Smooth muscle cell (in vitro differentiated cells): ENCODE results near the gene EYA2. TPM values are rescaled to one million over a fixed set of nuclear protein-coding genes. Genes with fewer than 3 reads are reported as not detected.

Source experiments
- DNase-seq: peaks from one replicate; lab custom pipeline; 2025; ENCODE audit not compliant: unreplicated experiment; lab: John Stamatoyannopoulos, UW
- H2AFZ ChIP-seq: fragments of 200-600 bp; sonication (generic); 2 replicates; pipeline ENCODE4 v1.6.0; 2016; ENCODE audit warnings: antibody characterized with exemption, low read depth, mild to moderate bottlenecking
- H3F3A ChIP-seq: fragments of 200-600 bp; sonication (generic); 2 replicates; pipeline ENCODE4 v1.6.0; 2017; ENCODE audit warnings: antibody characterized with exemption, low read depth
- H3K27ac ChIP-seq: fragments of 200-600 bp; sonication (generic); 2 replicates; pipeline ENCODE4 v1.5.1; 2016; ENCODE audit warnings: low read depth, mild to moderate bottlenecking
- H3K27me3 ChIP-seq: fragments of 200-600 bp; sonication (generic); 2 replicates; pipeline ENCODE4 v1.6.1; 2016; ENCODE audit warnings: low read depth, mild to moderate bottlenecking
- H3K36me3 ChIP-seq: fragments of 200-600 bp; sonication (generic); 2 replicates; pipeline ENCODE4 v1.5.1; 2016; ENCODE audit warnings: low read depth
- H3K4me1 ChIP-seq: fragments of 200-600 bp; sonication (generic); 2 replicates; pipeline ENCODE4 v1.5.1; 2016; ENCODE audit warnings: low read depth
- H3K4me2 ChIP-seq: fragments of 200-600 bp; sonication (generic); 2 replicates; pipeline ENCODE4 v1.6.0; 2016; ENCODE audit warnings: mild to moderate bottlenecking
- H3K4me3 ChIP-seq: fragments of 200-600 bp; sonication (generic); 2 replicates; pipeline ENCODE4 v1.5.1; 2016; ENCODE audit warnings: mild to moderate bottlenecking
- H3K79me2 ChIP-seq: fragments of 200-600 bp; sonication (generic); 2 replicates; pipeline ENCODE4 v1.6.0; 2016; ENCODE audit warnings: low read depth, mild to moderate bottlenecking
- H3K9ac ChIP-seq: fragments of 200-600 bp; sonication (generic); 2 replicates; pipeline ENCODE4 v1.6.0; 2016; ENCODE audit warnings: low read depth
- H3K9me3 ChIP-seq: fragments of 200-600 bp; sonication (generic); replicated peaks from 2 replicates; pipeline ENCODE4 v1.5.1; 2016; ENCODE audit warnings: low read depth
- H4K20me1 ChIP-seq: fragments of 200-600 bp; sonication (generic); 2 replicates; pipeline ENCODE4 v1.6.0; 2016; ENCODE audit warnings: low read depth
- CTCF ChIP-seq: fragments of 200-600 bp; sonication (generic); IDR thresholded peaks from 2 replicates; pipeline ENCODE4 v1.5.1; 2017; ENCODE audit warnings: borderline replicate concordance, mild to moderate bottlenecking, antibody characterized with exemption; ENCODE audit not compliant: insufficient read depth, poor library complexity, severe bottlenecking
- WGBS: methylation state at CpG from one replicate; pipeline ENCODE4 v1.1.7; 2016; ENCODE audit warnings: low lambda C conversion rate; 5-methylcytosine and 5-hydroxymethylcytosine counted together
- polyA plus RNA-seq: library from polyadenylated mRNA; unstranded; fragments of >200 nt; fragmentation: Nextera tagmentation; extraction: Ambion mirVana; gene quantifications from 2 replicates; pipeline ENCODE4 v1.2.1, GENCODE V29; 2016
- total RNA-seq: library from RNA; depleted of rRNA; stranded (reverse); fragments of >200 nt; gene quantifications from 2 replicates; pipeline ENCODE4 v1.2.3, GENCODE V29; 2014

The EYA2 gene
- total and polyA plus RNA-seq, 2 experiments from 2014 or later, result 0.98 to 1.3 TPM

- no peak overlapping the region for H3K4me3 ChIP-seq
- no peak overlapping the region for H3K9ac ChIP-seq
- H4K20me1 ChIP-seq, result no peaks in the 10 kb centered on the region
- 92% methylated on average over 3 of the region's 3 CpGs for WGBS
- H3K27me3 ChIP-seq, result no peaks in the 10 kb centered on the region
- H3K9me3 ChIP-seq, result peaks cover 8% of the 10 kb centered on the region
- no peak overlapping the region for H3K4me2 ChIP-seq
- H3K36me3 ChIP-seq, result no peaks in the 10 kb centered on the region
- H3K27ac ChIP-seq, result no peak overlapping the region
- no peak for TF ChIP-seq CTCF
- DNase-seq, result no peak
- H3K4me1 ChIP-seq, result no peaks in the 10 kb centered on the region
- H3K79me2 ChIP-seq, result no peaks in the 10 kb centered on the region
- H3F3A ChIP-seq, result peaks cover 5% of the 10 kb centered on the region
- no peak overlapping the region for H2AFZ ChIP-seq
Measured at GRCh38 chr20:47063808-47064207, 169.2 kb downstream of the EYA2 start.

DNA sequence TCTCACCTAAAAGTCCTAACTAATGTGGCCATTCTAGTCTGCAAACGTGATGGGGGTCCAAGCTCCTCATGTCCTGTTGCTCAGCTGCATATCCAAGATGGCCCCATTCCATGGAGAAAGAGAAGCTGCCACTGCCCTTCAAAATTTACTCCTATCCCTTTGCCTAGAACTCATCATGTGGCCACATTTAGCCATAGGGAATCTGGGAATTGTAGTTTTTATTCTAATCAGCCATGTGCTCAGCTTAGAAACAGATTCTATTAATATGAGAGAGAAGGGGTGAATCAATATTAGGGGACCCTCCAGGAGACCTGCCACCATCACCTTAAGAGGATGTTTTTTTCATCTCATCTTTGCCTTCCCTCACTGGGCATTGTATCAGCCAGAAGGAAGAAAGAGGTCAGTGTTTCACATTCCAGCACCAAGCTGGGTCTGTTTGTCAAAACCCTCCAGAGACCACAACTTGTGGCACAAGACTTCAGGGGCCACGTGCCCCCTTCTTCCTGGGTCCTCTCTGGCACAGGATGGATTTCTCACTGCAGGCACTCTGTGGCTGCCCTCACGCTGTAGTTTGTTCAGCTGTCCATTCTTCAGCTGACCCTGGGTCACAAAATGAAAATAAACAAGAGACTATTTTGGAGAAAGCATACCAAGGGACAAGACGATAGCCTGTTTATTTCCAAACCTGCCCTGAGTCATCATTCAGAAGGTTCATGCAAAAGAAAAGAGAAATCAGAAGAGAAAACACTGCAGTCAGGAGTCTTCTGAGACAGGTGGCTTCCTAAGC is 172.0 kb downstream of the EYA2 start:
- Histone ChIP-seq H3K9me3 (peaks cover 12% of the 10 kb centered on the region), H3K4me1 (no peaks in the 10 kb centered on the region), H3K27ac (no peak overlapping the region), H3K79me2 (no peaks in the 10 kb centered on the region), H3K36me3 (no peaks in the 10 kb centered on the region), H3K9ac (no peak overlapping the region), H2AFZ (no peak overlapping the region), H3K27me3 (no peaks in the 10 kb centered on the region), H4K20me1 (no peaks in the 10 kb centered on the region), H3K4me2 (no peak overlapping the region), H3K4me3 (no peak overlapping the region), H3F3A (peaks cover 5% of the 10 kb centered on the region)
- TF ChIP-seq CTCF, result no peak
- DNase-seq, result no peak
- 83% methylated on average over 4 of the region's 4 CpGs for WGBS

DNA sequence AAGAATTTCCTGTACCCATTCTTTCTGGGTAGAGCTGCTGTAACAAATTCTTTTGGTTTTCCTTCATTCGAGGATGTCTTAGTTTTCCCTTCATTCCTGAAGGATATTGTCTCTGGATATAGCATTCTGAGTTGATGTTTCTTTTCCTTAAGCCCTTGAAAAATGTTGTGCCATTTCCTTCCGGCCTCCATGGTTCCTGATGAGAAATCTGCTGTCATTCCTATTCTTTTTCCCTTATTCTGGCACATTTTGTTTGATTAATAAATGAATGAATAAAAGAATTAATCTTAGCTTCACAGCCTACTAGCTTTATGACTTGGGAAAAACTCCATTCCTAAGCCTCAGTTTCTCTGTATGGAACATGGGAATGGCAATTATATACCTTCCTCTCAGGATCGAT is 173.1 kb downstream of the EYA2 start:
- Histone ChIP-seq H3K79me2 (no peaks in the 10 kb centered on the region), H3K4me3 (no peak overlapping the region), H4K20me1 (no peaks in the 10 kb centered on the region), H3K4me1 (no peaks in the 10 kb centered on the region), H3K9me3 (peaks cover 12% of the 10 kb centered on the region), H3K36me3 (no peaks in the 10 kb centered on the region), H2AFZ (no peak overlapping the region), H3K9ac (no peak overlapping the region), H3K27ac (no peak overlapping the region), H3K27me3 (no peaks in the 10 kb centered on the region), H3K4me2 (no peak overlapping the region), H3F3A (peaks cover 5% of the 10 kb centered on the region)
- WGBS, result 92% methylated on average over 3 of the region's 3 CpGs
- DNase-seq, result no peak
- TF ChIP-seq CTCF, result no peak

DNA sequence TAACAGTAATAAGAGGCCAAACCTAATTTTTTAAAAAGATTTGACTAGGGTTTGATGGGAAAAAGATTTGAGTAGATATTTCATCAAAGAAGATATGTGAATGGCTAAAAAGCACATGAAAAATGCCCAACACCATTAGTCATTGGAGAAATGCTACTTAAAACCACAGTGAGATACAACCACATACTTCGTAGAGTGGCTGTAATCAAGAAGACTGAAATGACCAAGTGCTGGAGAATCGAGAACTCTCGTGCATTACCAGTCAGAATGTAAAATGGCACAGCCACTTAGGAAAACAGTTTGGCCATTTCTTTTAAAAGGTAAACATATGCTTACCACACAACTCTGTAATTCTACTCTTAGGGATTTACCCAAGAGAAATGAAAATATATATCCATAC is 175.5 kb downstream of the EYA2 start:
- H3K36me3 ChIP-seq, result no peaks in the 10 kb centered on the region
- no peaks in the 10 kb centered on the region for H4K20me1 ChIP-seq
- DNase-seq, result no peak
- no peak overlapping the region for H3K4me3 ChIP-seq
- peaks cover 5% of the 10 kb centered on the region for H3F3A ChIP-seq
- H3K9me3 ChIP-seq, result peaks cover 12% of the 10 kb centered on the region
- no peak for TF ChIP-seq CTCF
- H3K27ac ChIP-seq, result no peak overlapping the region
- H3K79me2 ChIP-seq, result no peaks in the 10 kb centered on the region
- no peak overlapping the region for H3K4me2 ChIP-seq
- no peaks in the 10 kb centered on the region for H3K4me1 ChIP-seq
- WGBS, result 54% methylated on average over 3 of the region's 3 CpGs
- no peak overlapping the region for H2AFZ ChIP-seq
- no peak overlapping the region for H3K9ac ChIP-seq
- no peaks in the 10 kb centered on the region for H3K27me3 ChIP-seq
